ENCODE measurements around the gene SPINK9.
"Not testable (repeated sequence)": the region's sequence is repeated elsewhere in the genome, so short reads cannot be mapped to it uniquely, and the experiment has no call there.

SPINK9 gene

DNA sequence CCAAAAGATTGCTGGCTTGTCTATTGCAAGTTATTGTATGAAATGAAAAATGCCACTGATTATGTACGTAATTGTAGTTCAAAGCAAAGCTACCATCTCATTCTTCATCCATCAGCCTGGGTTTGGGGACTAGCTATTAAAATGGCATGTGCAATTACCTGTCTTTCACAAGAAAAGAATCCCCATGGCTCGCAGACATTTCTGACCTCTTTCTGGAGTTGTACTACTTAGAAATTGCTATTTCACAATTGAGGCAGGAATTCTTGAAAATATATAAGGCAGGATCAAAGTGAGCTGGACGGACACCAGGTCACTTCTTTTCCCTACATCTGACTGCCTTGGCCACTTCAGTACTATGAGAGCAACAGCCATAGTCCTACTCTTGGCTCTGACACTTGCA lies at the start of gene SPINK9:
Gene SPINK9 (plus strand): TSS at position 301 of the 400 bp plus-strand sequence. CDS start 55 bp downstream, at position 356.
- no peak for DNase-seq (ENCODE audit: low spot score)

DNA sequence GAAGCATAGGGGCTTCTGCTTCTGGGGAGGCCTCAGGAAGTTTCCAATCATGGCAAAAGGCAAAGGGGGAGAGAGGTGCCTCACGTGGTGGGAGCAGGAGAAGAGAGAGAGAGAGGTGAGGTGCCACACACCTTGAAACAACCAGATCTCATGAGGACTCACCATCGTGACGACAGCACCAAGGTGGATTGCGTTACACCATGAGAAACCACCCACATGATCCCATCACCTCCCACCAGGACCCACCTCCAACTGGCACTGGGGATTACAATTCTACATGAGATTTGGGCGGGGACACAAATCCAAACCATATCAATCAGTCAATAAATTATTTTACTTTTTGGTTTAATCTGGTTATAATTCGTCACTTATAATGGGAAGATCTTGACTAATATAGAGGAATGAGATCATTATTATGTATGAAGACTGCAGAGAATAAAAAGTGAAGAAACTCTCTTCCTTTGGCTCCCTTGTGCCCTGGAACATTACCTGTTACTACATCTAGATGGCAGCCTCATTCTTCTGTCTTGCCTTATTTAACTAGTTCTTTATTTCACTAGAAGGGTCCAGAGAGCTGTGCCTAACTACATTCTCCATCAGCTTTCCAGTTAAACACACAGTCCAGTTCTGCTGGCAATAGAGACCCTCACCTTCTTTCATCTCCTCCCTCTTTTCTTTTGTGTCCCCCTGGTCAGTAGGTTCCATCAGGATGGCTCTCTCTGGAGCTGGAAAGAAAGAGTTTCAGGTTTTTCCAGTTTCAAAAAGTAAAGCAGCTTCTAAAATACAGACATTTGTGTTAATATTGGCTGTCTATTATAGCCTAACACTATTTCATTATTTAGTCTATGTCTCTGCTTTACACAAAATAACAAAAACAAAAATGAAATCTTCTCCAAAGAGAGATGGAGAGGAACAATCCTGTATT lies 44.8 kb upstream of the SPINK9 start:
- DNase-seq (ENCODE audit: low spot score): peak; percentile 30

GRCh38 chr5:148297731-148298130 lies 37.6 kb upstream of the SPINK9 start:
- DNase-seq (ENCODE audit: low spot score): no peak

- no peak for DNase-seq (ENCODE audit: low spot score)
Observed at GRCh38 chr5:148306446-148306845, 28.9 kb upstream of the SPINK9 start.

- DNase-seq (ENCODE audit: low spot score): no peak
Observed at GRCh38 chr5:148309019-148309418, 26.3 kb upstream of the SPINK9 start.

- DNase-seq (ENCODE audit: low spot score): no peak
Observed at GRCh38 chr5:148309746-148310145, 25.6 kb upstream of the SPINK9 start.

- DNase-seq (ENCODE audit: low spot score): peak; percentile 67
Observed at GRCh38 chr5:148311484-148311883, 23.9 kb upstream of the SPINK9 start.

DNA sequence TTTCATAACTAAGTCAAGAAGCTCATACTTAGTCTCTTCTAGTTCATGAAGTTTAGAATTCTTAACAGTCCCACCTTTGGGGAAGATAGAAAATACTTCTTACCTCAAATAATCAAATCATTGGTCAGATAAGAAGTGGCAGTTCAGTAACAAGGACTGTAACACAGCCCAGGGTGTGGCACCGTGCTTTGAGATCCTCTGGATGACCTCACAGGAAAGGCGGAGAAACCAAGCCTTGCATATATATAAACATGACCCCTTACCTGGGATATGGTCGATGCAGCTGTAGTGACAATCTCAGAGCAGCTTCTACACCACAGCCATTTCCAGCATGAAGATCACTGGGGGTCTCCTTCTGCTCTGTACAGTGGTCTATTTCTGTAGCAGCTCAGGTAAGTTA lies 23.2 kb upstream of the SPINK9 start, which contains the start of gene SPINK7:
Gene SPINK7 (plus strand): TSS at position 271 of the 400 bp plus-strand sequence. CDS start 61 bp downstream, at position 332.
- no peak for DNase-seq (ENCODE audit: low spot score)

DNA sequence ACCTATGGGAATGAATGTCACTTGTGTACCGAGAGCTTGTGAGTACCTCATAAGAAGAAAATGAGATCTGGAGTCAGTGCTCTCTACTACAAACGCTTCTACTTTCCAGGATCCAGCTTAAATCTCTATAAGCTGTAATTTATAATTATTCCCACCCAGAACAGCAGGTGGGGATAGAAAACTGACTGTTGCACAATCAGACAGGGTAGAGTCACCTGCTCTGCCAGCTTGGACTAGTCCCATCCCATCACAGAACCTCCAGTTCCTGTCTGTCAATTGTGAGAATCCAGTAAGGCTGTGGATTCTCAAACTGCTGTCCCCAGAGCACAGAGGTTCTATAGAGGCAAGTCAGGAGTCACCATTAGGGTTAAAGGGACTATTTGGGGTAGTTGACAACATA lies 21.2 kb upstream of the SPINK9 start:
- DNase-seq (ENCODE audit: low spot score): no peak

- no peak for DNase-seq (ENCODE audit: low spot score)
Observed at GRCh38 chr5:148314731-148315130, 20.6 kb upstream of the SPINK9 start.

DNA sequence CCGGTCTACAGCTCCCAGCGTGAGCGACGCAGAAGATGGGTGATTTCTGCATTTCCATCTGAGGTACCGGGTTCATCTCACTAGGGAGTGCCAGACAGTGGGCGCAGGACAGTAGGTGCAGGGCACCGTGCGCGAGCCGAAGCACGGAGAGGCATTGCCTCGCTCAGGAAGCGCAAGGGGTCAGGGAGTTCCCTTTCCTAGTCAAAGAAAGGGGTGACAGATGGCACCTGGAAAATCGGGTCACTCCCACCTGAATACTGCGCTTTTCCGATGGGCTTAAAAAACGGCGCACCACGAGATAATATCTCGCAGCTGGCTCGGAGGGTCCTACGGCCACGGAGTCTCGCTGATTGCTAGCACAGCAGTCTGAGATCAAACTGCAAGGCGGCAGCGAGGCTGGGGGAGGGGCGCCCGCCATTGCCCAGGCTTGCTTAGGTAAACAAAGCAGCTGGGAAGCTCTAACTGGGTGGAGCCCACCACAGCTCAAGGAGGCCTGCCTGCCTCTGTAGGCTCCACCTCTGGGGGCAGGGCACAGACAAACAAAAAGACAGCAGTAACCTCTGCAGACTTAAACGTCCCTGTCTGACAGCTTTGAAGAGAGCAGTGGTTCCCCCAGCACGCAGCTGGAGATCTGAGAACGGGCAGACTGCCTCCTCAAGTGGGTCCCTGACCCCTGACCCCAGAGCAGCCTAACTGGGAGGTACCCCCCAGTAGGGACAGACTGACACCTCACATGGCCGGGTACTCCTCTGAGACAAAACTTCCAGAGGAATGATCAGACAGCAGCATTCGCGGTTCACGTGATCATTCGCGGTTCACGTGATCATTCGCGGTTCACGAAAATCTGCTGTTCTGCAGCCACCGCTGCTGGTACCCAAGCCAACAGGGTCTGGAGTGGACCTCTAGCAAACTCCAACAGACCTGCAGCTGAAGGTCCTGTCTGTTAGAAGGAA lies 15.1 kb upstream of the SPINK9 start:
- not testable (repeated sequence) for DNase-seq (ENCODE audit: low spot score)

- DNase-seq (ENCODE audit: low spot score): no peak
Observed at GRCh38 chr5:148333262-148333849, 2.0 kb upstream of the SPINK9 start.

DNA sequence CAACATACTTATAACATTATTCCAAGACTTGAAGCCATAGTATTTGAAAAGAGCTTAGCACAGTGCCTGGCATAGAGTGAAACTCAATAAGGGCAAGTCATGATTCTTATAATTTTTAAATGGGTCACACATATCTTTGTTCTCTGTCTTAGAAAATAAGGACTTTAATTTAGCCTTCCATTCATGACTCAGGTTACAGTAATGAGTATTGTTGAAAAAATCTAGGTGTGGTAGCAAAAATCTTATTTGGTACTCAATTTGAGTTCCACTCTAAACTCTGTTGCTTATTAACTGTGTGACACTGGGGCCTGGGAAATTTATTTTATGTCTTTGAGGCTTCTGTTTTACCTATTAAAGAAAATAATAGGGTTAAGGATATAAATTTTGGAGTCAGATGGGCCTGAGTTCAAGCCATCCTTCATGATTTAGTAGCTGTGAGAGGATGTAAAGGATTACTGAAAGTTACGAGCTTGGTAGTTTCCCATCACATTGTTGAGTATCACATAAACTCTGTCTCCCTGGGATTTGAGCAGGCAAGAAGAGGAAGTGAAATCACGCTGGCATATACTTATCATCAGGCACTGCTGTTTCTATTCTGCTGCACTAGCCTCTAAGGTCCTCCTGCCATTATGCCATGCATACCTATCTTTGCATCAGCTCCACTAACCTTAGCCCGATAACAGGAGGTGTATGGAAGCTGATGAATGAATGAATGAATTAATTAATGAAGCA lies 1.5 kb downstream of the SPINK9 start:
- DNase-seq (ENCODE audit: low spot score): peak; percentile 37

DNA sequence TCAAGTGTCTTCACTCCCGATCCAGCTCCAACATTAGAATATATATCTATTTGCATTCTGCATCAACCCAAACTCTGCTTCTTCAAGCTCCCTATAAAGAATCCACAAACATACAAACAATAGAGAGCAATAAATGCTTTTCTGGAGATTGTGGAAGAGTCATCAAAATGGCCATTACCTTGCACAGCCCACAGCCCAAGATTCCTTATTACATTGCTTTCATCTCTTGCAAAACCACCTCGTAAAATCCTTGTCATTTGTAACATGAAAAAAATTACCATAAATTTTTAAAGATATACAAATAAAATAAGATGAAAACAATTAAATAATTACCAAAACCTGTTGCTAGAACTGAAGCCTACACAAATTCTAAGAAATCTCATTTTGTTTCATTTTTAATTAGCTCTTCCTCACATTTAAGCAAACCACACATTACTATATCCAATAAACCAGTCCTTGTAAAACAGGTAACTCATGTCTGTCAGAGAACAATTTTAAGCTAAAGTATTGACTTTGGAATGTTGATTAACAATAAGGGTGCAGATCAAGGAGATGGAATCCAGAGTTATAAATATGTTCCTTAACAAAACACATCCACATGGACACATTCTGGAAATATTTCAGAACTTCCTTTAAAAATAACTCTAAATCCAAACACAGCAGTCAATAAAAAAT lies 7.1 kb downstream of the SPINK9 start:
- DNase-seq (ENCODE audit: low spot score): no peak

DNA sequence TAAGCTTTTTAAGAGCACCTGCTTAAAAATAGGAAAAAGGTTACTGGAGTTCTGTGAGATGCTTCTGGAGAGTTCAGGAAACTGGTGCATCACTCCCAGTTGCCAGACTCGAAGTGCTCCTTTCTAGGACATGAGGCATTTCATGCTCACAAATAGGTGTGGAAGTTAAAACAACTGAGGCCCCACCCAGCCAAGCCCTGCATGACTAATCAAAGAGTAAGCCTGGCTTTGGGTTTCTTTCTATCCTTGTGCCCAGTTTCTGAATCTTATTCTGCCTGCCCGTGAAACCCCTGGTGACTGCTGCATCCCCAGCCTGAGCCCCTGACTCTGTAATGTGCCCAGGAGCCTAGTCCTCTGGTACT lies 7.7 kb downstream of the SPINK9 start:
- DNase-seq (ENCODE audit: low spot score): peak; percentile 24

DNA sequence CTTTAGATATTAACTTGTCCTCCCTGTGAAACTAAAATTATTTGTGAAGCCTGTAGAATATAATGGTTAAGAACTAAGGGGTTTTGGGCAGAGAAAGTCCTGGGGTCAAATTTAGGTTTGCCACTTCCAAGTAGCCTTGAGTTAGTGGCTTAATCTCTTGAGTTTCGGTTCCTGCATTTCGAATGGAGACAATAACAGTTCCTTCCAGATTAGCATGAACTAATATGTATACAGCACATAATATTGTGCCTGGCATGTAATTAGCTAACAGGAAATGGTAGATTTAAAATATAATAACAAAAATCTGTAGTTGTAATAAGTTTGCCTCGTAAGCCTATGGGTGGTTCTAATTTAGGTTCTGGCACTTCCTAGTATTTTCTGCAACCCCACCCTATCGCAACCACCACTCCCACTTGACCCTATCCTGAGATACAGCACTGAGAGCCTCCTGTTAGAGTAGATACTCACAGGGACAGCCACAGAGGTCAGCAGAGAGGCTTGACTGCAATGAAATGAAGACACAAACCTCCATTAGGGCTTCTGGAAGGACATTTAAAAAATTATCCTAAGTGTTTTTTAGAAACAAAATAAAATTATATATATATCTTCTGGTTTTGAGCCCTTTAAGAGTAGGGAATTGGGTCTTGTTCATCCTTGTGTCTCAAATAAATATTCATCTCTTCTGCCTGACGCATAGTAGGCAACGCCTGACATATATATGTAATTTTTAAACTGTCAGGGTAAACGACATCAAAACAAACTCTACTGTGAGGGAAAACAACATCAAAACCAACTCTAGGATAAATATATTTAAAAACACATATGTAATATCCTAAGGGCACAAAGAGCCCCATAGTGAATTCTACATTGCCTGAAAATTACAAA lies 8.5 kb downstream of the SPINK9 start:
- no peak for DNase-seq (ENCODE audit: low spot score)

DNA sequence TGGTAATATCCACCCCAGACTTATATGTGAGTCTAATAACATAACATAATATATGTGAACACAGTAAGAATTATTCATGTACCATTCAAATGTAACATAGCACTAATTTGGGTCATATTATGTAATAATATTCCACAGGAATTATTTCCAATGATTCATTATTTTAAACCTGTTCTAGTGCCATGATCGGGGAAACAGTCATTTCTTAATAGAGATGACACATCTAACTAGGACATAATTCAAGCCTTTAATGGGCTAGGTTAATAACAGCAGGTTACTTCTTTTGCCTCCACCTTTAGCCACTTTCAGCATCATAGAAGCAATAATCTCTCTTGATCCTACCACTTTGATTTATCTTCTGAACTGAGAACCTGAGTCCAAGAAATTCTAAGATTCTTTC lies 12.3 kb downstream of the SPINK9 start:
- DNase-seq (ENCODE audit: low spot score): no peak

GRCh38 chr5:148352696-148353095 lies 17.3 kb downstream of the SPINK9 start:
- peak; percentile 6 for DNase-seq (ENCODE audit: low spot score)

GRCh38 chr5:148353634-148354033 lies 18.3 kb downstream of the SPINK9 start:
- no peak for DNase-seq (ENCODE audit: low spot score)

DNA sequence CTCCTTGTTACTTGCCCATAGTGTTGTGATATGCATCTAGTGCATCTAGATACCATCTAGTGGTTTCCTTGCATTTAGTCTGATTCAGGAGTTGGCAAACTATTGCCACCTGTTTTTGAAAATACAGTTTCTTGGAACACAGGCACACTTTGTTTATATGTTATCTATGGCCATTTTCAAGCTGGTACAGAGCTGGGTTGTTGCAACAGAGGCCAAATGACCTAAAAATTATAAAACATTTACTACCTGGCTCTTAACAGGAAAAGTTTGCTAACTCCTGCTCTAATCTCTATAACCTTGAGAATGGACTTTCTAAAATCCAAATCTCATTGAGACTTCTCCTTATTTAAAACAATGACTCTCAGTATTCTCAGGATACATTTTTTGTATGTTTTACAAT lies 29.0 kb downstream of the SPINK9 start:
- no peak for DNase-seq (ENCODE audit: low spot score)
